ENCODE results near the gene CEP112. TPM values are rescaled to one million over a fixed set of nuclear protein-coding genes. Genes with fewer than 3 reads are reported as not detected.

CEP112 gene
- total and polyA plus RNA-seq, 2 of the 8 experiments (the other 6 are each of a cell fraction or from before 2014, with no cell fraction given) = 0.62 to 3.1 TPM

- H2AFZ ChIP-seq (ENCODE audit: low read length) = no peak overlapping the region
- no peak for DNase-seq (ENCODE audit: low read depth in 1 of 2, low spot score in 2 of 2)
- TF ChIP-seq, protein P1, sequence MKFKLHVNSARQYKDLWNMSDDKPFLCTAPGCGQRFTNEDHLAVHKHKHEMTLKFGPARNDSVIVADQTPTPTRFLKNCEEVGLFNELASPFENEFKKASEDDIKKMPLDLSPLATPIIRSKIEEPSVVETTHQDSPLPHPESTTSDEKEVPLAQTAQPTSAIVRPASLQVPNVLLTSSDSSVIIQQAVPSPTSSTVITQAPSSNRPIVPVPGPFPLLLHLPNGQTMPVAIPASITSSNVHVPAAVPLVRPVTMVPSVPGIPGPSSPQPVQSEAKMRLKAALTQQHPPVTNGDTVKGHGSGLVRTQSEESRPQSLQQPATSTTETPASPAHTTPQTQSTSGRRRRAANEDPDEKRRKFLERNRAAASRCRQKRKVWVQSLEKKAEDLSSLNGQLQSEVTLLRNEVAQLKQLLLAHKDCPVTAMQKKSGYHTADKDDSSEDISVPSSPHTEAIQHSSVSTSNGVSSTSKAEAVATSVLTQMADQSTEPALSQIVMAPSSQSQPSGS (IDR thresholded peaks at IDR 0.05; ENCODE audit: low read length) = no peak
- TF ChIP-seq, protein P2, sequence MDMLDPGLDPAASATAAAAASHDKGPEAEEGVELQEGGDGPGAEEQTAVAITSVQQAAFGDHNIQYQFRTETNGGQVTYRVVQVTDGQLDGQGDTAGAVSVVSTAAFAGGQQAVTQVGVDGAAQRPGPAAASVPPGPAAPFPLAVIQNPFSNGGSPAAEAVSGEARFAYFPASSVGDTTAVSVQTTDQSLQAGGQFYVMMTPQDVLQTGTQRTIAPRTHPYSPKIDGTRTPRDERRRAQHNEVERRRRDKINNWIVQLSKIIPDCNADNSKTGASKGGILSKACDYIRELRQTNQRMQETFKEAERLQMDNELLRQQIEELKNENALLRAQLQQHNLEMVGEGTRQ (IDR thresholded peaks at IDR 0.05; ENCODE audit: low read length) = no peak
- TF ChIP-seq SIX5 (IDR thresholded peaks at IDR 0.05; ENCODE audit: low read depth, low read length) (no peak), SAP30 (IDR thresholded peaks at IDR 0.05; ENCODE audit: insufficient read depth, insufficient replicate concordance, low read length) (no peak), RXRA (IDR thresholded peaks at IDR 0.05; ENCODE audit: insufficient read depth, low read depth, low read length) (no peak), EZH2 (IDR thresholded peaks at IDR 0.05; ENCODE audit: low read depth, low read length, severe bottlenecking) (no peak), POU5F1 (IDR thresholded peaks at IDR 0.05; ENCODE audit: low read depth, low read length) (no peak), EGR1 (IDR thresholded peaks at IDR 0.05; ENCODE audit: borderline replicate concordance, low read depth, low read length) (no peak), POLR2A (IDR thresholded peaks at IDR 0.05; ENCODE audit: control extremely low read depth in 1 of 2, low read depth in 2 of 2, low read length in 2 of 2) (no peak), KDM5A (IDR thresholded peaks at IDR 0.05; ENCODE audit: low read length) (no peak)
These were observed 35.5 kb upstream of the CEP112 start for GRCh38 chr17:66227212-66228045.

More at GRCh38 chr17:66227212-66228045, 35.5 kb upstream of the CEP112 start:
- H3K79me1 ChIP-seq (ENCODE audit: low read depth, low read length) = no peaks in the 10 kb centered on the region
- H2BK20ac ChIP-seq (ENCODE audit: low read length) = no peak overlapping the region
- no peak overlapping the region for H2BK120ac ChIP-seq (replicated peaks; ENCODE audit: low read depth, low read length)
- peaks cover 3% of the 10 kb centered on the region; the same call in 1 of the 2 replicates for H3K23me2 ChIP-seq (ENCODE audit: low read depth, low read length)
- no peaks in the 10 kb centered on the region for H3K36me3 ChIP-seq (ENCODE audit: control insufficient read depth in 2 of 4, insufficient read depth in 4 of 4, low read length in 3 of 4)
- no peaks in the 10 kb centered on the region for H3K79me2 ChIP-seq (ENCODE audit: control insufficient read depth in 1 of 2, insufficient read depth in 2 of 2, low read length in 2 of 2)
- H4K8ac ChIP-seq (ENCODE audit: extremely low read depth, insufficient read depth, low read length) = no peak overlapping the region
- H3K4me2 ChIP-seq (ENCODE audit: insufficient read depth in 1 of 2, low read depth in 2 of 2, low read length in 2 of 2) = no peak overlapping the region
- H3K23ac ChIP-seq (ENCODE audit: insufficient read length) = no peak overlapping the region
- H3K27me3 ChIP-seq (replicated peaks in 1 of 4; ENCODE audit: control insufficient read depth in 3 of 4, extremely low read depth in 1 of 4, insufficient read depth in 3 of 4, low read length in 3 of 4) = no peaks in the 10 kb centered on the region
- no peak overlapping the region for H3K18ac ChIP-seq (ENCODE audit: extremely low read depth, low read length)
- 90% methylated on average over 4 of the region's 4 CpGs; no CpG with 5 or more reads in 1 of the 2 experiments for WGBS, 2 experiments (ENCODE audit: extremely low coverage in 1 of 2, insufficient coverage in 1 of 2, insufficient read length in 1 of 2, insufficient replicate concordance in 2 of 2, low coverage in 1 of 2, low lambda C conversion rate in 2 of 2, missing lambda C conversion rate in 1 of 2)
- H2BK5ac ChIP-seq (ENCODE audit: low read depth, low read length) = no peak overlapping the region
- H3K4me3 ChIP-seq (ENCODE audit: extremely low read depth in 1 of 4, insufficient read depth in 2 of 4, low read depth in 3 of 4, low read length in 4 of 4) = no peak overlapping the region
- no peaks in the 10 kb centered on the region for H3K4me1 ChIP-seq (replicated peaks in 1 of 4; ENCODE audit: control insufficient read depth in 3 of 4, insufficient read depth in 4 of 4, low read length in 3 of 4)
- H3K14ac ChIP-seq (ENCODE audit: insufficient read length) = no peak overlapping the region
- no peak overlapping the region for H3K4ac ChIP-seq (replicated peaks; ENCODE audit: insufficient read length, low read depth, low read length)
- H4K91ac ChIP-seq (replicated peaks; ENCODE audit: insufficient read length, low read length) = no peak overlapping the region
- no peak overlapping the region for H2BK15ac ChIP-seq (ENCODE audit: low read length)
- H3K56ac ChIP-seq (replicated peaks; ENCODE audit: insufficient read length, low read depth, low read length) = no peak overlapping the region
- H4K20me1 ChIP-seq (replicated peaks in 1 of 2; ENCODE audit: control insufficient read depth in 1 of 2, insufficient read depth in 2 of 2, low read length in 2 of 2) = no peaks in the 10 kb centered on the region
- H3K27ac ChIP-seq (ENCODE audit: low read depth, low read length) = no peak overlapping the region
- H2AK5ac ChIP-seq (ENCODE audit: low read depth, low read length) = no peak overlapping the region
- FAIRE-seq = no peak
- H4K5ac ChIP-seq (ENCODE audit: insufficient read length, low read depth, low read length) = no peak overlapping the region
- no peak overlapping the region for H2BK12ac ChIP-seq (ENCODE audit: low read depth, low read length)
- no peaks in the 10 kb centered on the region for H3K9me3 ChIP-seq (ENCODE audit: insufficient read depth in 2 of 2, low read depth in 1 of 2, low read length in 1 of 2)
- ChIA-PET POLR2A (ENCODE audit: partially characterized antibody) (no interaction called here), CTCF (ENCODE audit: partially characterized antibody) (interaction anchor here (0.8 to 1.1 kb wide), 2 partner anchors 29 to 497 kb away, joined by 3 read pairs; no protein-coding TSS in a partner anchor)
- H3K9ac ChIP-seq (replicated peaks in 1 of 4; ENCODE audit: extremely low read depth in 1 of 4, low read depth in 3 of 4, low read length in 3 of 4) = no peak overlapping the region

All from H1 (cell line).